Glomerular endothelial cell (primary cell): ENCODE data around the gene CHST14. TPM values are rescaled to one million over a fixed set of nuclear protein-coding genes. Genes with fewer than 3 reads are reported as not detected.

Experiments used
- DNase-seq: peaks from one replicate; pipeline ENCODE4 v3.0.0-alpha.2; 2011; ENCODE audit warnings: low read depth, low spot score; ENCODE audit errors: extremely low read depth
- total RNA-seq: library from RNA; depleted of rRNA; stranded (reverse); fragments of >200 nt; gene quantifications from 2 replicates; pipeline ENCODE4 v1.2.3, GENCODE V29; 2015

The CHST14 gene
- total RNA-seq, 1 donor from 2014 or later, result 51.1 TPM

GRCh38 chr15:40461958-40462357, 8.8 kb upstream of the CHST14 start:
- DNase-seq, result no peak

DNA sequence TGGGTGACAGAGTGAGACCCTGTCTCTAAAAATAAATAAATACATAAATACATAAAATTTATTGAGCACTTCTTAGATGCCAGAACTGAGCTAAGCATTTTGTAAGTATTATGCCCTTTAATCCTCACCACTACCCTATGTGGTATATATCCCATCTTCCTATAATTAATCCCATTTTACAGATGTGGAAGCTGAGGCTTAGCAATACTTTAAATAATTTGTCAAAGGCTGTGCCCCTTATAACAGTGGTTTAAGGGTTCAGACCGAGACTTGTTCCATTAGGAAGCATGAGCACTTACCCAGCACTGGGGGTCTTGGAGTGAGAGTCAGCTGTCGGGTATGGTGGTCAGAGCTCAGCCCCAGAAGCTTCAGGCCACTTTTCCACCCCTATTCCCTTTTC, 7.5 kb upstream of the CHST14 start:
- DNase-seq, result no peak

DNA sequence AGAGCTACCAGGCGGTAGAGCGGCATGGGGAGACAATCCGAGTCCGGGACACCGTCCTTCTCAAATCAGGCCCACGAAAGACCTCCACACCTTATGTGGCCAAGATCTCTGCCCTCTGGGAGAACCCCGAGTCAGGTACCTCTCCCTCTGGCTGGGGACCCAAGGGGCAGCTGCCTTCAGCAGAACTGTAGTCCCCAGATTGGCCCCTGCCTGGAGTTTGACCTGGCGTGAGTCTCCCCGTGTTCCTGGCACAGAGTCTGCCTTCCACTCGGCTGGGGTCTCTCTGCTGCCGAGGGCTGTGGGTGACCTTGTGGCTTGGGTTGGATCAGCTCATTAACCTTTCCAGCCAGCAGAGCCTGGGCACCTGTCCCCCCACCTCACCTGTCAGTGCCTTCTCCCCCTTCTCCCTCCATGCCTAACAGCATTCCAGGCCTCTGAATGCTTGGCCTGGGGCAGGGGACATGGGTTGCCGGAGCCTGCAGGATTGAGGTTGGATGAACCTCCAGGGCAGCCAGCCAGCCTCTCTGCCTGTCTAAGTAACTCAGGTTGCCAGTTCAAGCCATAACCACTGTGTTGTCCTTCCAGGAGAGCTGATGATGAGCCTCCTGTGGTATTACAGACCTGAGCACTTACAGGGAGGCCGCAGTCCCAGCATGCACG, 6.8 kb upstream of the CHST14 start:
- DNase-seq, result no peak

GRCh38 chr15:40464595-40465185, 6.1 kb upstream of the CHST14 start:
- DNase-seq, result no peak

GRCh38 chr15:40465939-40466338, 4.8 kb upstream of the CHST14 start:
- no peak for DNase-seq

DNA sequence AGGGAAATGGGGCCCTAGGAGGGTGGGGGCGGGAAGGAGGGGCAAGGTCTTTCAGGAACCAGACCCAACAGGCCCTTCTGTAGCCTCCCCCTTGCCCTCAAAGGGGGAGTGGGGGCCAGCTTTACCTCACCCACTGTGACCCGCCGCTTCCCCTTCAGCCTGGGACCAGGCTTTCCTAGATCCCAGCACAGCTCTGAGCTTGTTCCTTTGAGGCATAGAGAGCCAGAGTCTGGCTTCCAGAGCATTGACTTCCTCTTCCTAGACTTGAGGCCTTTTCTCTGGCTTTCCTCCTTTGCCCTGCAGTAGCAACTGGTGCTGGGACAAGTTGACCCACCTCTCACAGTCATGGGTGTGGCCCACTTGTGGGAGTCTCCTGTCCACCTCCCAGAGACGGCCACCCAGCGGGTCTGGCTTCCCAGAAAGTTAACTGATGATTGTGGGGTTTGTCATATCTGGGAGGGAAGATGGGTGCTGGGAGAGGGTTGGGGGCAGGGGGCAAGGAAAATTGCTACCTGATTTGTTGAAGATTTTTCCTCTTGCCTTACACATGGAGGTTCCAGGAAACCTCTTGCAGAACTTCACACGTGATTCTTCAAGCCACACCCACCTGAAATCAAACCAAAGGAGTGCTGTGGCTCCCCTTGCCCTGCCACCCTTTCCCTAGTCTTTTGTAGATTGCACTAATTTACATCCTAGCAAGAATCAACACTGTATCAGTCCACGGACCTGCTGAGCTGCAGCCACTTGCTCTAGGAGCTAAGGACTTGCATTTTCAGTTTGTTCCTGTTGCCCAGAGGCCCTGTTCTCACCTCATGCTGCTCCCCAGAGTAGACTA, 4.1 kb upstream of the CHST14 start:
- no peak for DNase-seq

- no peak for DNase-seq
These were observed 3.5 kb upstream of the CHST14 start for GRCh38 chr15:40467261-40467615.

DNA sequence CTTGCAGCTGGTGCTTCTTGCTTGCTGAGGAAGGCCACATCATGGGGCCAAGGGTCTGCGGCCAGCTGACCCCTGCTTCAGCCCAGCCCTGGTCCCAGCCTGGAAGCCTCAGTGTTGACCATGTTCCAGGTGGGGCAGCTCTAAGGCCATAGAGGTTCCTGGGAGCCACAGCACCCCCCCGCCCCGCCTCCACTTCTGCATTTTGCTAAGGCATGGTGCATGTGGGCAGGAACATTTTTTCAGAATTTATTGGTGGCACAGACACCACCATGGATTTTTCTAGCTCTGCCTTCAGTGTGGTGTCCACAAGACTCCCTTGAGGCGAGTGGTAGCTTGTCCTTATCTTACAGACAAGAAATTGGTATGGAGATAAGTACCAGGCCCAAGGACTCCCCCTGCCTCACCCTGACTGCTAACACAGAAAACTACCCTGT, 1.9 kb upstream of the CHST14 start:
- no peak for DNase-seq

DNA sequence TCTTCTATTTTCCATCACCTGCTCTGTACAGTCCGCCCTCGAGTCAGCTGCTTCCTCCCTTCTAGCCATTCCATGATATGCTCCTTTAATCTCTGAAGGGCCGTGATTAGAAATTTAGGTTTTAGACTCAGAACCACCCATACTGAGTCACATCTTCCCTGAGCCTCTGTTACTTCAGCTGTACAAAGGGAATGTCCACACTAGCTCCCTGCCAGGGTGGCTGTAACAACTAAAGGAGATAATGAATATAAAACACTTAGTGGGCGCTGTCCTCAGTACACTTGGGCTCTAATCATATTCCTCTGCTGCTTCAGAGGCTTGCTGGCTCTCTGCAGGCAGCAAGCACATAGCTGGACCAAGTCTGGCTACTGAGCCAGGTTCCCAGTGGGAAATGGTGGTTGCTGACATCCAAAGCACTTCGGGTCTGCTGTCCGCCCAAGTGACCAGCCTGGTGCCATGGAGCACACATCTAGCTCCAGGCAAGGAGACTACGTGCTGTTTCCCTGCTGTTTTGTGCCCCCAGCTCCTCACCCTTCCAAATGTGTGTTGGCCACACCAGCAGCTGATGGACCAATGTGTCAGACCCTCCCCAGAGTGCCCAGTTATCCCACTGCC, 901 bp upstream of the CHST14 start:
- DNase-seq, result no peak

GRCh38 chr15:40471105-40471807, 472 bp downstream of the CHST14 start:
- DNase-seq, result no peak

DNA sequence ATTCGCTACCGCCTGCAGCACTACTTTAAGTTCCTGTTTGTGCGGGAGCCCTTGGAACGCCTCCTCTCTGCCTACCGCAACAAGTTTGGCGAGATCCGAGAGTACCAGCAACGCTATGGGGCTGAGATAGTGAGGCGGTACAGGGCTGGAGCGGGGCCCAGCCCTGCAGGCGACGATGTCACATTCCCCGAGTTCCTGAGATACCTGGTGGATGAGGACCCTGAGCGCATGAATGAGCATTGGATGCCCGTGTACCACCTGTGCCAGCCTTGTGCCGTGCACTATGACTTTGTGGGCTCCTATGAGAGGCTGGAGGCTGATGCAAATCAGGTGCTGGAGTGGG, 995 bp downstream of the CHST14 start:
- no peak for DNase-seq

- no peak for DNase-seq
These were observed 1.5 kb downstream of the CHST14 start for GRCh38 chr15:40472171-40472727.

DNA sequence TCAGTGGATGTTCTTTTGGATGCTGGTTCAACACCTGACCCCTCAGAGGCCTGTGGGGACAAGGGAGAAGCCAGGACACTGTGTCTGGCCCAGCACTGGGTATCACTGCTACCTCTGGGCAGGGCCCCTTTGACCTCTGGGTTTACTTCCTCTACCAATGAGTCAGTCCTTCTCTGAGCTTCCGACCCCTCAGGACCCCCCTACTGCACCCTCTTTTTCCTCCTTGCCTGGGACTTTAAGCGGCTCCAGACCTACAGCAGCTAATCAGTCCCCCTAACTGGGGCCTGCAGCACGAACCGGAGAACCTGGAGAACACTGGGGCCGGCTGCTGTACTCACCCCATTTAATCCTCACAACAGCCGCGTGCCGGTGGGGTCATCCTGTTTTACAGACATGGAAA, 3.8 kb downstream of the CHST14 start:
- DNase-seq, result no peak

- no peak for DNase-seq
These were observed 7.0 kb downstream of the CHST14 start for GRCh38 chr15:40477642-40478327.

DNA sequence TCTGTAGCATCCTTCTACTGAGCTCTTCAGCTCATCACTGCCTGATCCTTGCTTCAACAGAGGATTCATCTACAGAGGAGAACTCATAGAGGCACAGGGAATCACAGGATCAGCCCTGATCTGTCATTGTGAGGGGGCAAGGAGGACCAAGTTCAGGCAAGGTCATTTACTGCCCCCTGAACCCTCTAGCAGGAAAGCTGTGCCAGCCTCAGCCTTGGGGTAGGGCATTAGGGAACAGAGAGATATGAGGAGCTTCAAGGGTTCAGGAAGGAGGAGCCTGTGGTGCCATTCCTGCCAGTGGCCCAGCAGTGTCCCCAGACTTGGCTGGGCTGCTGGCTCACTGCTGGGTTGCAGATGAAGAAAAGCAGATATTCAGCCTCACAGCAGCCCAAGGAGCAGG, 8.2 kb downstream of the CHST14 start:
- DNase-seq, result no peak

- DNase-seq, result no peak
These were observed 10.7 kb downstream of the CHST14 start for GRCh38 chr15:40481341-40482074.

- DNase-seq, result no peak
These were observed 13.1 kb downstream of the CHST14 start for GRCh38 chr15:40483919-40484318.

DNA sequence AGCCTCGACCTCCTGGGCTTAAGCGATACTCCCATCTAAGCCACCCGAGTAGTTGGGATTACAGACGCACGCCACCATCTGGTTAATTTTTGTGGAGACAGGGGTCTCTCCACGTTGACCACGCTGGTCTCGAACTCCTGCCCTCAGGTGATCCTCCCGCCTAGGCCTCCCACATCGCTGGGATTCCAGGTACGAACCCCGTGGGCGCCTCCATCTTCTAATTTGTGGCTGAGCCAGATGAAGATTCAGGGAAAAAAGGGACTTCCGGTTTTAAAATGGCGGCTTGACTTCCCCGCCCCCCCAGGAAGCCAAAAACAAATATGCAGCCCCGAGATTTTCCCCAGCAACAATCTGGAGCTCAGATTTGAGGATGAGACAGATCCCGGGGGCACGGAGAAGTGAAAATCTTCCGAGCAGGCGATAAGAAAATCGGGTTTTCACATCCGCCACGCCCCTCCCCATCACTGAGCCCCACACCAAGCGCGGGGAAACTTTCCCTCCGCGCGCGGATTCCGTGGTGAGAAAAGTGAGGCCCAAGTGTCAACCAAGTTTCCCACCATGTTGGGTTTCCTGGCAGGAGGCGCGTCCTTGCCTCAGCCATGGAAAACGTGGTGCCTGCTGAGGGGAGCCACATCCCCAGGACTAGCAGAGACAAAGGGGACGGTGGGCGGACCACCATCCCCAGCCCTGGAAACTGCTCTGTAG, 15.4 kb downstream of the CHST14 start:
- DNase-seq, result no peak
